GM19239 (cell line): ENCODE results near the gene HSPA12A.

Experiments
- DNase-seq: peaks from one replicate; pipeline ENCODE4 v3.0.0; 2011; ENCODE audit warnings: low spot score; ENCODE audit not compliant: insufficient read length
- FAIRE-seq: peaks from 2 replicates; lab custom pipeline; 2011; peaks lifted over from hg19 to GRCh38; lab: Jason Lieb, UNC

HSPA12A gene

DNA sequence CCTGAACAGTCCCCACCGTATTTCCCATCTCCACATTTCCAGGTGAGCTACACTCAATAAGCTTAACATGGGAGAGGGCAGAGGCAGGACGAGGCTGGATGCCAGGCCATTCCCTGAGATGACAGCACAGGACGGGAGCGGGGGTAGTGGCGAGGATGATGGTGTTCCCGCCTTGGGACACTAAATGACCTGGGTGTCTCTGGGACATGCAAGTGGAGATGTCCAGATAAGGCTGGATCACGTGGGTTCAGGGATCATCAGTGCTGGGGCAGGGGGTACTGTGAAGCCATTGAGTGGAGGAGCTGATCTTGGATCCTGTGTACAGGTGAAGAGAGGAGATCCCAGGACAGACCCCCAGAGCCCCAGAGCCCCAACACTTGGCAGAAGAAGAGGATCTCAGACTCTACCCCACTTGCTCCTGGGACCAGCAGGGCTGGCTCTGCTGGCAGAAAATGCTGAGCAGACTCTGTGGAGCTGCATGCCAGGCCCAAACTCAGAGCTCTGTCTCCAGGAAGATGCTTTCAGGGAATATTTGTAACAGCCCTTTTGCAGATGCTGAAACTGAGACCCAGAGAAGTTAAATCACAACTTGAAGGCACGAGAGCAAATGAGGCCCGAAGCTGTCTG lies 29.7 kb upstream of the HSPA12A start:
- FAIRE-seq, result no peak
- no peak for DNase-seq

DNA sequence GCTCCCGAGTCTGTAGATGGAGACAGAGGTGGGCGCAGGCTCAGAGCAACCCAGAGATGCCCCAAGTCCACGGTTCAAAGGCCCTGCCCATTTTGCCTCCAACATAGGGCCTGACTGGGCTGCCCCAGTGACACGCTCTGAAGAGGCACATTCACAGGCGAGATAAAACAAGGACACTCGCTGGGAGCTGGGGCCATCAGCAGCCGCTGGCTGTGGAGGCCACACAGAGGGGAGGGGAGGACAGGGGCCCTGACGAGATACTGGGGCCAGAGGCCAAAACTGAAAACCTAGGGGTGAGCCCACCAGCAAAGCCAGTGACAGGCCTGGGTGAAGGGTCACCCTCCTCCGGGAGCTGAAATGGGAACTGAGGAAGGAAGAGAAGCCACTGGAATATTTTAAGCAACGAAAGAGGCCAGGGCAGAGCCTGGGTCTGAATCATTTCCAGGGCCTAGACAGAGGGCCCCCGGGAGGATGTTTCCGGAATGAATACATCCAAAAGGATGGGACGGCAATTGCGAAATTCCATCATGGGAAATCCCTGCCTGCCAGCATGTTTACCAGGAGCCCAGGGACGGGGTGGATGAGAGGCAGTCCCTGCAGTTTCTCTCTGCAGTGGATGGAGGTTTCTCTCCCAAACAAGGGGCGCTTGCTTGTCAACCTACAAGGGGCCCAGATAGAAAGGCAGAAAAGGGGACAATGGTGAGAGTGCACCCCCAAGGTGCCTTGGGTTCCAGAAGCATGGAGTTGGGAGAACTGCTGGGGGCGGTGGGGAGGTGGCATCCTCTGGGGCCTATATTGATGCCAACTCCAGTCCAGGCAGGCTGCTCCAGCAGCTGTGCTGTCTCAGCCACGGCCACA lies 29.0 kb upstream of the HSPA12A start:
- FAIRE-seq (no peak), DNase-seq (no peak)

DNA sequence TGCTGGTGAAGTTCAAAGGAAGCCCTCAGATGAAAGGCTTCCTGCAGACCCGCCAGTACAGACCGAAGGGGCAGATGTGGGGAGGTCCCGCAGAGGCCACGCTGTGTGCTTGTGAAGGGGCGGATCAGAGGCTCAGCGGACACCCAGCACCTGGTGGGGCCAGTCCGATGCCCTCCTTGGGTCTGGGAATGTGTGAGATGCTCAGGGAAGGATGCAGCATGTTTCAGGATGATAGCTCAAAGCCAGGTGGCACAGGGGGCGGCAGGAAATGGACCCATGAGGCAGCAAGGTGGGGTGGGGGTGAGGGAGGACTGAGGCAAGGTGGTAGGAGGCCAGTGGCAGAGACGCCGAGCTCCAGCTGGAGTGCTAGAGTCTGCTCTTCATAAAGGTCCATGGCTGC lies 27.9 kb upstream of the HSPA12A start:
- FAIRE-seq, result no peak

DNA sequence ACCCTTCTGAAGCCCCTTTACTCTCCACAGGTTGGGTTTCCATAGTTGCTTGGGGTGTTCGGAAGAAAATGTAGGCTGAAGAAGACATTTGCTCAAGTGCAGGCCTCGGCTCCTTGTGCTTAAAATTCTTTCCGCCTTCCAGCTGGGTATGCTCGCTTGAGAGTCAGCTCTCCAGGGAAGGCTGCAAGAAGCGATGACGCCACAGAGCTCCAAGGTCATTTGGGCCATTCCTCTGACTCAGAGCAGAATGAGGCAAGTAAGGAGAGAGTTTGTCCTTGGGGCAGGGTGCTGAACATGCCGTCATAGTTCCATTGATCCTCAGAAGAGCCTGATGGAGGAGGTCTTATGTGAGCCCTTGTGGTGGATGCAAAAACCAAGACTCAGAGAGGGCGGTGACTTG lies 27.4 kb upstream of the HSPA12A start:
- DNase-seq (no peak), FAIRE-seq (no peak)

More for the DNA sequence above, 27.9 kb upstream of the HSPA12A start:
- no peak for DNase-seq

DNA sequence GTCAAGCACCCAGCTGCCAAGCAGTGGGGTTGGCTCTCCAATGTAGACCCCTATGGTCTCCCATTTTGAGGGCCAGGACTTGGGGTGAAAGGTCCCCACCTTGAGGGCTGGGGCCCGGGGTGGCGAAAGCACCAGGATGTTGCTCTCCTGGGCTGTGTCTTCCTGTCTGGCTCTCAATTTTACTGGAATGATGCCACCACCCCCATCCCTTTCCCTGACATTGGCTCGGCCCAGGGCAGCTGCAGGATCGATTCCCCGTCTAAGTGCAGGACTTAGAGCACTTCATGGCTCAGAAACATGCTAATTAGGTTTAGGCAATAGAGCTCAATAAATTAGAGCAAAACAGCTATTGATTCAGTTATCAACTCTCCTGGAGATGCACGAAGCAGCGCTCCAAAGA lies 27.0 kb upstream of the HSPA12A start:
- FAIRE-seq, result no peak

DNA sequence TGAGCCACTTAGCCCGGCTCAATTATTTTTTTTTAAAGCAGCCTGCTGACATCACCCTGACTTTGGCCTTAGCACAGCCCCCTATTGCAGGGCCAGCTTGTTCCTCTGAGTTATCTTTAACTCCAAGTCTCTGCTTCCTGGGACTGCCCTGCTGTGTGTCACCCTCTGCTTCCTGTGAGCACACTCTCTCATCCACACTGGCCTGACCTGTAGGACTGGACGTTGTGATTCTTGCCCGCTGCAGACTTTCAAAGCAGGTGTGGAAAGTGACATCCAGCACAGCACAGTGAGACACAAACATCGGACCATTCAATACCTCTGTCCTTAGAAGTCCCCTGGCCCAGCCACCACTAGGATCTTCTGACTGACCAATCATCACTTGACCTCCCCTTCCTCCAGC lies 26.4 kb upstream of the HSPA12A start:
- FAIRE-seq (no peak), DNase-seq (no peak)

More for the DNA sequence above, 27.0 kb upstream of the HSPA12A start:
- DNase-seq, result no peak

DNA sequence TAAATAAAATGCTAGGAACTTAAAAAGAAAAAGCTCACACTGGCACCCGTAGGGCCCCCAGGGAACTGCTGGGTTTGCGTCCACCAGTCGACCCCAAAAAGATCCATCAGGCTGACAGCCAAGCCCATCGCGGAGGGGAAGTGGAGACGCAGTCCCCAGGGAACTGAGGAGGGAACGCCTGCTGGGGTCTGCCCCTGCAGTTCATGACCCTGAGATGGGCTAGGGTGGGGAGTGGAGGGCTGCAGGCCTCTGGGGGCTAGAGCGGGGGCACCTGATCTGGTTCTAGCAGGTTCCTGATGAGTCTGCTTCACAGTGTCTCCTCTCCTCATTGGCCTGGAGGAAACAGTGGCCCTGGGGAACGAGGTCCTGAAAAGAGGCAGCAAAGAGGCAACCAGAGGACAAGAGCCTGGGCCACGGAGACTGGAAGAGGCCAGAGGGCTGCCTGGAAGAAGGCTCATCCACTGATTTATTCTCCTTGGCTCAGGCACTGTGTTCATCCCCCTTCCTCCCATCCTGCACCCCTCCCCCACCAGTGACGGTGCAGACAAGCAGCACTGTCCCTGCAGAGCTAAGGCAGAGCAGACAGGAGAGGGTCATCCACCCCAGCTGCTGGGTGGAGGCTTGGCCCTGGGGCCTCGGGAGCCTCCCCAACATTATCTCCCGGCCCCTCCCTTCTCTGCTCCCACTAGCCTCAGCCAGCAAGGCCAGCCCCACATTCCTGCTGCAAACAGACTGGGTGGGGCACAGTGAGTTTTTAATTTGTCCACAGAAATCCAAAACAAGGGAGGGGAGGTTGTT lies 24.7 kb upstream of the HSPA12A start:
- FAIRE-seq, result no peak
- DNase-seq, result no peak

DNA sequence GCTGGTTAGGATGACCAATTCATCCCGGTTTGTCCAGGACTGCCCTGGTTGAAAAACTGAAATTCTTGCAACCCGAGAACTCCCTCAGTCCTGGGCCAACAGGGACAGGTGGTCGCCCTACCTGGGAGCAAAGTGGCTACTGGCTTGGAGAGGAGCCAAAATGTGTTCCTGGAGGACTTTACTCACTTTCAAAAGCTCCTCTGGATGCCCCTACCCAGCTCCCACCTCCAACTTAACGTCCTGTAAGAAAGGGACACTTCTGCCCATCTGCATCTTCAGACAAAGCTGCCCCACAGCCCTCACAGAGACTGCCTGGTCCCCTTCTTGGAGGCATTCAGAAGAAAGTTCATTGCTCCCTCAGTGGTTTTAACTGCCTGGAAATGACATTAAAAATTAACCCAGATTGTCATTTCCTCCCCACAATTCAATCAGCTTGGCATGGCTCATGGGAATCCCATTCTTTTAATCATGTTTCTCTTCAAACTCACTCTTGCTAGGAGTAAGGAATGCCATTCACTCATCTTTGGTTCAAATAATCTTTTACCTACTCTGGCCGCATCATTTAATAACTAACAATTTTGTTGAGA lies 24.0 kb upstream of the HSPA12A start:
- no peak for DNase-seq
- no peak for FAIRE-seq

DNA sequence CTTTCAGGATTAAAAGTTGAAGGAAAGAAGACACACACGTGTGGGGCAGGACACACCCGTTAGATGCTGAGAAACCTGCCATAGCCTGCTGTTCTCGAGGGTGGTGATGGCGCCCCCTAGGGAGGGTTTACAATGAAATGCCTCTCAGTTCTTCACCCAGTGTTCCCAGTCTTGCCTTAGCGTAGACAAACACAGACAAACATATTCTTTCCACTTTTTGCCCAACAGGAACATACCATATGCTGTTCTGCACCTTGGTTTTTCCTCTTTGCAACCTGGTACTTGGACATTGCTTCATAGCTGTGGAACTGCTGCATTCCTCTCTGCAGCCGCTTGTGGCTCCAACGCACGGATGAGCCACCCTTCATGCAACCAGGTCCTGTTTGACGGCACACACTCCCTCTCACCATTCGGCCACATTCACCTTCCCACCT lies 23.3 kb upstream of the HSPA12A start:
- DNase-seq (no peak), FAIRE-seq (no peak)

DNA sequence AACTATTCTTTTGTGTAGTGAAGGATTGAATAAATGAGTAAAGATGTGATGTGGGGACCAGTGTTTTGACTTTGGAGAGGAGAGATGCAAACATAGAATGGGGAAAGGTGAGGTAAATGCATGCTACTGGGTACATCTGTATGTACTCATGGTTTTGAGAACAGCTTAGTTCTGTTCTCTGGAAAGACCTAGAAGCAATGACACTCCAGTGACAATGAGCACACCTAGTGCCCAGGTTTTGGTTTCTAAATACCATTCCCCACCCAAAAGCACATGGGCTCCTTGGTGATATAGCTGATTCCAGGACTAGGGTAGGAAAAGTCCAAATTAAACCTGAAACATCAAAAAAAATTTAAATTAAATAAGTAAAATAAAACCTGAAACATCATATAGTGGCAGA lies 22.6 kb upstream of the HSPA12A start:
- DNase-seq, result no peak

DNA sequence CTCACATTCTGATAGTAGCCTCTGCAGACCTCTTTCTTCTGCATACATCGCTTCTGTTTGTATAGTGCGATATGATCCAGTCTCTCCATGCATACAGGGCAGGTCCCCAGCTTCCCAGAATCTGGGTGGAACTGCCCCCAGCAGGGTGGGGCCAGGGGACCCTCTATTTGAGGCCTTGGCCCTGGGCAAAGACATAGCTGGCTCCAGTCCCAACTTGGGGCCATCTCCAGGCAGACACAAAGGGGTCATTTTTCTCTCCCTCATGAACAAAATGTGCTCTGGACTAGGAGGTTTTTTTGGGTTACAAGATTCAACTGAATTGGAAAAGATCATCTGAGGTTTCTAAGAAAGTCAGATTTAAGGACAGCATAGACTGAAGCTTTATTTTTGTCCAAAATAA lies 21.1 kb upstream of the HSPA12A start:
- no peak for DNase-seq
- FAIRE-seq, result no peak

More for the DNA sequence above, 22.6 kb upstream of the HSPA12A start:
- no peak for FAIRE-seq

DNA sequence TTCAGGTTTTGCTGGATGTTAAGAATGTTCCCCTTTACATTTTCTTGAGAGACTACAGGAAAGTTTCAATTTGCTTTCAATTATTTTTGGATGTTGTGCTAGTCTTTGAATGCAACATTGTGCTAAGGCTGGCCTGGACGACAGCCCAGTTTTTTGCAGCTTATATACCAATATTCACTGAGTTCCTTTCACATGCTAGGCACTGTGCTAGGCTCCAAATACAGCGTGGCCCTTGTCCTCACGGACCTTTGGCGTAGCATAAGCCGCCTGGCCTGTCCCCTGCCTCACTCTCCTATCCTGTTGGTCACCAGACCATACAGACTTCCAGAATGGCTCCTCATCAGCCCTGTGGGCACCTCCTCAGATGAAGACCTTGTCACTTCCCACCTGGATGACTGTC lies 19.5 kb upstream of the HSPA12A start:
- DNase-seq (no peak), FAIRE-seq (no peak)

DNA sequence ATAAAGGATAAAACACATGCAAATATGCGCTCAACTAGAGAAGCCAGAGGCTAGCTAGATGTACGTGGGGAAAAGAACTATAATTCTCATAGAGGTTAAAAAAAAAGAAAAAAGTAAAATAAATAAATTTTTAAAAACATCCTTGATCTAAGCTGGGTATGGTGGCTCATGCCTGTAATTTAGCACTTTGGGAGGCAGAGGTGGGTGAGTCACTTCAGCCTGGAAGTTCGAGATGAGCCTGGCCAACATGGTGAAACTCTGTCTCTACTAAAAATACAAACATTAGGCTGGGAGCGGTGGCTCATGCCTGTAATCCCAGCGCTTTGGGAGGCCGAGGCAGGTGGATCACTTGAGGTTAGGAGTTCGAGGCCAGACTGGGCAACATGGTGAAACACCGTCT lies 18.6 kb upstream of the HSPA12A start:
- no peak for FAIRE-seq

DNA sequence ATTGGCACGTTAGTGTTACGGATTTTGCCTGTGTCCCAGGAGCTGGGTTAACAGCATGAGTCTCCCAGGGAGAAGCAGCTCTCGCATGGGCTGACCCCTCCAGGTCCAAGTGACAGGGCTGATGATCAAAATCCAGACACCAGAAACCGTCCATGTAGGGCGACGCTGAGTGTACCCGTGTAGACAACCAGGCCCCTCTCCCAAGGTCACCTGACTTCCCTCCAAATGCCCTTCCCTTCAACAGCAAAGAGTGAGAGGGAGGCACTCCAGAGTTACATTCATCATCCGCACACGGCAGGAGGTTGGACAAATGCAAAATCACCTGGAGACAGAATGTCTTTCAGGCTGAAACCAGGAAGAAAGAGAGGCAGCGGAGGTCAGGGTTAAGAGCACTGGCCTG lies 14.9 kb upstream of the HSPA12A start:
- FAIRE-seq, result no peak

More for the DNA sequence above, 18.6 kb upstream of the HSPA12A start:
- no peak for DNase-seq

DNA sequence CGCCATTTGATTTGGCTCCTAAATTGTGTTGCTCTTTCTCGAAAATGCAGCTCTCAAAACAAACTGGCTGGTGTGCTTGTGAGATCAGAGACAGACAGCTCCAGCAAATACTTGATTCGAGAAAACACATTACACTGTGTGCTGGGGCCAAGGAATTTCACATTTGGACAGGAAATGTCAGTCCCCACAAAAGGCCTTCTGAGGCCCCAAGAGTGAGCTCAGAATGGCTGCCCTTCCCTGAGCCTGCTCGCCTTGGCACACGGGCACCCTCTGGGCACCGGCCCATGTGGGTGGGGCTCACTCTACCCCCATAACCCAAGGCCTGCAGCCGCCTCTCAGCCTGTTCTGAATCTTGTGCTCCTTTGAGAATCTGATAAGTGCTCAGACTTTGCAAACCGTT lies 13.9 kb upstream of the HSPA12A start:
- FAIRE-seq, result no peak

More for the DNA sequence above, 14.9 kb upstream of the HSPA12A start:
- DNase-seq, result no peak

DNA sequence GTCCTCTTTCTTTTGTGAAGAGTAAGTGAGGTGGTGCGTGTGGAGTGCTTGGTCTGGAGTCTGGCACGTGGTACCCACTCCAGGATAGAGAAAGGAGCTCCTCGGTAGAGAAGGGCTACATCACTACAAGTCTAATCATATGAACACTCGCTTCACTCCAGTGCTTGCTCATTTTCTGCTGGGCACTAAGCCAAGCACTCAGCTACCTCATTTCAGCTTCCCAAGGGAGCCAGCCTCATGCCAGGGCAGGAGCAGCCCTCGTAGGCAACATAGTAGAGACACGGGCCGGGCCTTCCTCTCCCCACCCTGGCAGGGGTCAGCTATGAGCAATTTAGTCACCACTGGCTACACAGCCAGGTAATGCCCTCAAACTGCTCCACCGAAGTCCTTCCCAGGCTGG lies 11.4 kb upstream of the HSPA12A start:
- FAIRE-seq, result no peak
- no peak for DNase-seq

More for the DNA sequence above, 13.9 kb upstream of the HSPA12A start:
- no peak for DNase-seq

DNA sequence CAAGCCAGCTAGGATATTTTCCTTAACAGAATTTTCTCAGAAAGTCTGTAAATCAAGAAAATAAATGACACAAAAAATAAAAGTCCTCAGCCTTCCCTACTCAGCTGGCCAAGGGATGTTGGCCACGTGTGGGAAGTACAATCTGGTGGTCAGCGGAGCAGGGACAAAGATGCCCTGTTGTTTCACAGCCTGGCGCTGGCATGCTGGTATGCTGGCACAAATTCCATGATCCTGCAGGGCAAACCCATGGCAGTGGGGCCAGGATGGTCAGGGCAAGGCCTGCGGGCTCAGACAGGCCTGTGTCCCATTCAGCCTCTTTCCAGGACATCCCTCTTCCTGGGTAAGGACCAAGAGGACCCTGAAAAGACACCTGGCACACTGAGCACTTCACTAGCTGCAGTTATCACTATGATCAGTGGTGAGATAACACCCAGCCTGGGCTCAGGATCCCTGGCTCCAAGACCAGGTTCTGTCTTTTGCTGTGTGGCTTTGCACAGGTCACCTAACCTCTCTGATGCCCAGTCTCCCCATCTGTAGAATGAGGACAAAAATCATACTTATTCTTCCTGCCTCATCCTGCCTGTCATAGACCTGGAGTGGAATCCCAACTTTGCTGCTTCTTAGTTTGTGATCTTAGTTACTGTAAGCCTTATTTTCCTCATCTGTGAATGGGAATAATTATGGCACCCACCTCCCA lies 10.8 kb upstream of the HSPA12A start:
- DNase-seq (no peak), FAIRE-seq (no peak)

DNA sequence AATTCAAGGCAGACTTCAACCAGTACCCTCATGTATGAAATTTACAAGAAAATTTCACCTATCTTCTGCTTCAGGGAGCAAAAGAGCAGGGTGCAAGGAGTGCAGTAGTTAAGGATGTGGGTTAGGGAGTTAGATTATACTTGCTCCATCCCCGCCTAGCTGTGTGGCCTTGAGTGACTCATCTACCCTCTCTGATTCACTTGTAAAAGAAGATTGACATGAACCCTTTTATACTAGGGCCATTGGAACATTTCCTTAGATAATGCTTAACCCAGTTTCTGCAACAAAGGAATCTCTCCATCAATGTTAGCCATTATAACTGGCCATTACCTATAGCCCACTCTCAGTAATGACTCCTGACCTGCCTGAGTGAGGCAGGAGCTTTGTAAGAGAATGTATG lies 10.2 kb upstream of the HSPA12A start:
- no peak for DNase-seq
- no peak for FAIRE-seq

DNA sequence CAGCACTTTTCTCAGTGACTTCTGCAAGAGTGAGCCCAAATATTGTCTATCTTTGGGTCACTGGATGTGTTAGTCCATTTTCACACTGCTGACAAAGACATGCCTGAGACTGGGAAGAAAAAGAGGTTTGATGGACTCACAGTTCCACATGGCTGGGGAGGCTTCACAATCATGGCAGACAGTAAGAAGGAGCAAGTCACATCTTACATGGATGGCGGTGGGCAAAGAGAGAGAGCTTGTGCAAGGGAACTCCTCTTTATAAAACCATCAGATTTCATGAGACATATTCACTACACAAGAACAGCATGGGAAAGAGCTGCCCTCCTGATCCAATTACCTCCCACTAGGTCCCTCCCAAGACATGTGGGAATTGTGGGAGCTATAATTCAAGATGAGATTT lies 6.1 kb upstream of the HSPA12A start:
- FAIRE-seq, result no peak
- no peak for DNase-seq

DNA sequence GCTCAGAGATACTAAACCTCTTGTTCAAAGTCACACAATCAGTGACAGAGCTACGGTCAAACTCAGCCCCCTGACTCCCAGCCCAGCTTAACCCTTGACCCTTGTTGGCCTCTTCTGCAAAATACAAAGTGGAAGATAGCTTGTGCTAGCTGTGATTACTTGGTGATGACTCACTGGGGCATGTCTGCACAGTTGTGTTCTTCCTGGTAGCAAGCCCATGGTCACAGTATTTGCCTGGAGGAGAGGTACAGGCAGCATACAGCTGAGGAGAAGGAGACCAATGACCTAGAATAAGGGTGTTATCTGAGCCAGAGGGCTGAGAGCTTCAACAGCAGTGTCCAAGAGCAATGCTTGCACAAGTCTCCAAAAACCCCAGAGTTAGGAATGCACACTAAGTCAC lies 5.7 kb upstream of the HSPA12A start:
- DNase-seq (no peak), FAIRE-seq (no peak)
